CD14-positive monocyte (primary cell): Measurements from ENCODE around the gene RSRC1. TPM values are rescaled to one million over a fixed set of nuclear protein-coding genes. Genes with fewer than 3 reads are reported as not detected.
"Not testable (repeated sequence)": the region's sequence is repeated elsewhere in the genome, so short reads cannot be mapped to it uniquely, and the experiment has no call there.

Experiments used
- DNase-seq, 3 donors: peaks; one replicate each; pipeline ENCODE4 v3.0.0-alpha.2; 2011 to 2022
- H2AFZ ChIP-seq: 2 replicates; pipeline ENCODE4 v1.6.0; 2012; ENCODE audit warnings: mild to moderate bottlenecking, low read depth, low read length, inconsistent platforms; ENCODE audit not compliant: insufficient read depth, poor library complexity, severe bottlenecking
- H3K27ac ChIP-seq, 2 donors: 1 replicate in 1 of 2; 2 replicates in 1 of 2; pipeline ENCODE4 v1.5.1; 2012 to 2013; ENCODE audit warnings: low read length in 2 of 2, control low read depth in 1 of 2, inconsistent platforms in 1 of 2, low read depth in 1 of 2, mild to moderate bottlenecking in 1 of 2
- H3K27me3 ChIP-seq, 2 donors: one replicate each; pipeline versions ENCODE4 v1.6.0 to v1.6.1; 2011 to 2013; ENCODE audit warnings: low read length in 2 of 2; ENCODE audit not compliant: control insufficient read depth in 2 of 2, insufficient read depth in 2 of 2
- H3K36me3 ChIP-seq, 2 donors: replicated peaks in 1 of 2; 1 replicate in 1 of 2; 2 replicates in 1 of 2; pipeline versions ENCODE4 v1.5.1 to v1.6.1; 2012 to 2013; ENCODE audit warnings: low read length in 2 of 2, control low read depth in 1 of 2, inconsistent platforms in 1 of 2, mild to moderate bottlenecking in 1 of 2; ENCODE audit not compliant: insufficient read depth in 2 of 2, control insufficient read depth in 1 of 2
- H3K4me1 ChIP-seq, 2 donors: 1 replicate in 1 of 2; 2 replicates in 1 of 2; pipeline versions ENCODE4 v1.5.1 to v1.6.1; 2012 to 2013; ENCODE audit warnings: low read length in 2 of 2, control low read depth in 1 of 2, inconsistent platforms in 1 of 2, mild to moderate bottlenecking in 1 of 2, moderate library complexity in 1 of 2; ENCODE audit not compliant: insufficient read depth in 2 of 2, control insufficient read depth in 1 of 2
- H3K4me2 ChIP-seq: replicated peaks from 2 replicates; pipeline ENCODE3; 2012; ENCODE audit warnings: low read length, moderate library complexity, mild to moderate bottlenecking; ENCODE audit not compliant: poor library complexity, severe bottlenecking; ENCODE audit errors: extremely low read depth
- H3K4me3 ChIP-seq, 3 experiments: fragments of 200-600 bp in 1 of 3; sonication (generic) in 1 of 3; replicated peaks in 1 of 3; 1 replicate in 2 of 3; 2 replicates in 1 of 3; pipeline ENCODE4 v1.5.1; 2011 to 2013; ENCODE audit warnings: low read length in 3 of 3, mild to moderate bottlenecking in 3 of 3, control low read depth in 2 of 3, low read depth in 2 of 3, inconsistent platforms in 1 of 3, moderate library complexity in 1 of 3
- H3K79me2 ChIP-seq: 2 replicates; pipeline ENCODE4 v1.6.0; 2012; ENCODE audit warnings: mild to moderate bottlenecking, control low read depth, inconsistent platforms, low read length, moderate library complexity; ENCODE audit not compliant: insufficient read depth
- H3K9ac ChIP-seq: 2 replicates; pipeline ENCODE4 v1.6.0; 2017; ENCODE audit warnings: low read length, mild to moderate bottlenecking; ENCODE audit not compliant: insufficient read depth, poor library complexity, severe bottlenecking
- H3K9me3 ChIP-seq, 2 donors: replicated peaks in 1 of 2; 1 replicate in 1 of 2; 2 replicates in 1 of 2; pipeline versions ENCODE4 v1.5.1 to v1.6.1; 2012 to 2013; ENCODE audit warnings: low read length in 2 of 2, control low read depth in 1 of 2; ENCODE audit not compliant: control insufficient read depth in 1 of 2, insufficient read depth in 1 of 2
- H4K20me1 ChIP-seq: 2 replicates; pipeline ENCODE4 v1.6.0; 2012; ENCODE audit warnings: mild to moderate bottlenecking, low read length, control low read depth, moderate library complexity; ENCODE audit not compliant: insufficient read depth
- H3K27ac Mint-ChIP-seq, 7 donors: one replicate each; pipeline ENCODE4 v1.8.0; 2020; ENCODE audit warnings: mild to moderate bottlenecking in 7 of 7, mixed read lengths in 7 of 7, moderate library complexity in 6 of 7, inconsistent platforms in 2 of 7
- H3K27me3 Mint-ChIP-seq, 3 donors: one replicate each; pipeline ENCODE4 v1.8.0; 2021 to 2022; ENCODE audit warnings: low read depth in 3 of 3, mild to moderate bottlenecking in 3 of 3, mixed read lengths in 3 of 3, moderate library complexity in 3 of 3, inconsistent platforms in 1 of 3
- H3K36me3 Mint-ChIP-seq, 2 donors: one replicate each; pipeline ENCODE4 v1.8.0; 2020; ENCODE audit warnings: mixed read lengths in 2 of 2, inconsistent platforms in 1 of 2, mild to moderate bottlenecking in 1 of 2
- H3K4me1 Mint-ChIP-seq: one replicate; pipeline ENCODE4 v1.8.0; 2020; ENCODE audit warnings: mild to moderate bottlenecking, mixed read lengths
- H3K4me3 Mint-ChIP-seq, 2 donors: one replicate each; pipeline ENCODE4 v1.8.0; 2020; ENCODE audit warnings: mild to moderate bottlenecking in 2 of 2, mixed read lengths in 2 of 2, moderate library complexity in 1 of 2
- H3K9me3 Mint-ChIP-seq, 7 donors: one replicate each; pipeline ENCODE4 v1.8.0; 2020 to 2022; ENCODE audit warnings: mixed read lengths in 7 of 7, mild to moderate bottlenecking in 6 of 7, moderate library complexity in 6 of 7, inconsistent platforms in 2 of 7
- WGBS: methylation state at CpG from one replicate; pipeline ENCODE4 v1.1.5; 2013; ENCODE audit warnings: missing lambda C conversion rate; ENCODE audit not compliant: insufficient coverage; 5-methylcytosine and 5-hydroxymethylcytosine counted together
- intact Hi-C, 2 donors: fragments of 100-400 bp; cut with micrococcal nuclease; formaldehyde crosslinking; loops; one replicate each; pipeline versions ENCODE4 v1.15.0 to v1.15.1; 2023
- polyA plus RNA-seq, 3 donors: library from polyadenylated mRNA; depleted of rRNA in 1 of 3; unstranded in 2 of 3; stranded (reverse) in 1 of 3; fragments of 300-500 nt in 2 of 3; fragments of >200 nt in 1 of 3; fragmentation: Illumina TruSeq in 2 of 3; gene quantifications; 1 replicate in 2 of 3; 2 replicates in 1 of 3; pipeline ENCODE4 v1.2.3, GENCODE V29; 2012 to 2021
- TF ChIP-seq, protein P1 (sequence below): fragments of 200-600 bp; IDR thresholded peaks from one replicate; pipeline ENCODE4 v1.8.0; 2022; ENCODE audit warnings: antibody characterized with exemption, mild to moderate bottlenecking

Gene RSRC1
- polyA plus RNA-seq, 3 donors = 6.6 to 31.7 (median 15.1) TPM

DNA sequence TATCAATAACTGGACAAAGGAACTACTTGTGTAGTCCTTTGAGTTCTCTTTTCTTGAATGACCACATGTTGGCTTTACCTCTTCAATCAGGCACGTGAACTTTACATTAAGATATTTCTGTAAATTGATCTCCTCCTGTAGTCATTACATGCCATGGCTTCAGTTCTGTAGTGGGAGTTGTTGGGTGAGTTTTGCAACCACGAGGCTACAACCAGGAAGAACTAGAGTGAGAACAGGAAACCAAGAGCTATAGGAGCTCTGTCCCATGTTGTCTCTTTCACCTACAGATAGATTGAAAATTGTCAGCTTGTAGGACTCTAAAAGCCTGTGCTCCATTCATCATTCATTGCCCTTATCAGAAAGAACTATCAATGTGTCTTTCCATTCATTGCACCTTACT, 2.0 kb downstream of the RSRC1 start:
- Histone ChIP-seq H3K79me2 (peaks cover 69% of the 10 kb centered on the region), H3K4me3 (no peak overlapping the region)

DNA sequence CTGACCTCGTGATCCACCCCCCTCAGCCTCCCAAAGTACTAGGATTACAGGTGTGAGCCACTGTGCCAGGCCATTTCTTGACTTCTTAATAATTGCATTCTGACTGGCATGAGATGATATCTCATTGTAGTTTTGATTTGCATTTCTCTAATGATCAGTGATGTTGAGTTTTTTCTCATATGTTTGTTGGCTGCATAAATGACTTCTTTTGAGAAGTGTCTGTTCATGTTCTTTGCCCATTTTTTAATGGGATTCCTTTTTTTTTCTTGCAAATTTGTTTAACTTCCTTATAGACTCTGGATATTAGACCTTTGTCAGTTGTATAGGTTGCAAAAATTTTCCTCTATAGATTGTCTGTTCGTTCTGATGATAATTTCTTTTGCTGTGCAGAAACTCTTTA, 3.7 kb downstream of the RSRC1 start:
- Histone ChIP-seq H3K9me3 (peaks cover 5 to 12% of the 10 kb centered on the region in 2 donors), H4K20me1 (peaks cover 38% of the 10 kb centered on the region), H3K79me2 (peaks cover 85% of the 10 kb centered on the region), H3K4me1 (peaks cover 17 to 28% of the 10 kb centered on the region in 2 donors), H3K27me3 (peaks cover 9 to 10% of the 10 kb centered on the region in 2 donors)
- Mint-ChIP-seq H3K36me3 (peaks cover 12 to 16% of the 10 kb centered on the region in 2 donors), H3K9me3 (peaks cover 10 to 29% (median 20%) of the 10 kb centered on the region in 7 donors), H3K27me3 (peaks cover 13% of the 10 kb centered on the region in 3 donors), H3K4me1 (peaks cover 31% of the 10 kb centered on the region)
- not testable (repeated sequence) for DNase-seq, H2AFZ ChIP-seq, H3K4me3 ChIP-seq, H3K27ac Mint-ChIP-seq, H3K4me2 ChIP-seq, H3K4me3 Mint-ChIP-seq, H3K27ac ChIP-seq, H3K9ac ChIP-seq, H3K36me3 ChIP-seq
- no CpG with 5 or more reads among the region's 2 CpGs for WGBS
- intact Hi-C loops = loop anchor here in 1 of 2 donors (5.0 kb wide), 1 partner anchor 54 kb away; no protein-coding TSS in a partner anchor

More for the DNA sequence above, 2.0 kb downstream of the RSRC1 start:
- intact Hi-C loops = loop anchor here in 1 of 2 donors (5.0 kb wide), 1 partner anchor 55 kb away; no protein-coding TSS in a partner anchor
- H3K27ac Mint-ChIP-seq = no peak overlapping the region
- peaks cover 26 to 28% of the 10 kb centered on the region in 2 donors for H3K27me3 ChIP-seq
- H3K4me2 ChIP-seq = no peak overlapping the region
- WGBS = no CpG with 5 or more reads among the region's 2 CpGs
- peaks cover 22 to 33% of the 10 kb centered on the region in 2 donors for H3K4me1 ChIP-seq
- peaks cover 38% of the 10 kb centered on the region for H3K4me1 Mint-ChIP-seq
- H3K9me3 ChIP-seq = peaks cover 5 to 18% of the 10 kb centered on the region in 2 donors
- H3K36me3 Mint-ChIP-seq = peaks cover 18% of the 10 kb centered on the region in 2 donors
- H3K27me3 Mint-ChIP-seq = peaks cover 30 to 31% (median 30%) of the 10 kb centered on the region in 3 donors
- peaks cover 21% of the 10 kb centered on the region for H4K20me1 ChIP-seq
- H3K36me3 ChIP-seq = no peaks in the 10 kb centered on the region
- TF ChIP-seq, protein P1, sequence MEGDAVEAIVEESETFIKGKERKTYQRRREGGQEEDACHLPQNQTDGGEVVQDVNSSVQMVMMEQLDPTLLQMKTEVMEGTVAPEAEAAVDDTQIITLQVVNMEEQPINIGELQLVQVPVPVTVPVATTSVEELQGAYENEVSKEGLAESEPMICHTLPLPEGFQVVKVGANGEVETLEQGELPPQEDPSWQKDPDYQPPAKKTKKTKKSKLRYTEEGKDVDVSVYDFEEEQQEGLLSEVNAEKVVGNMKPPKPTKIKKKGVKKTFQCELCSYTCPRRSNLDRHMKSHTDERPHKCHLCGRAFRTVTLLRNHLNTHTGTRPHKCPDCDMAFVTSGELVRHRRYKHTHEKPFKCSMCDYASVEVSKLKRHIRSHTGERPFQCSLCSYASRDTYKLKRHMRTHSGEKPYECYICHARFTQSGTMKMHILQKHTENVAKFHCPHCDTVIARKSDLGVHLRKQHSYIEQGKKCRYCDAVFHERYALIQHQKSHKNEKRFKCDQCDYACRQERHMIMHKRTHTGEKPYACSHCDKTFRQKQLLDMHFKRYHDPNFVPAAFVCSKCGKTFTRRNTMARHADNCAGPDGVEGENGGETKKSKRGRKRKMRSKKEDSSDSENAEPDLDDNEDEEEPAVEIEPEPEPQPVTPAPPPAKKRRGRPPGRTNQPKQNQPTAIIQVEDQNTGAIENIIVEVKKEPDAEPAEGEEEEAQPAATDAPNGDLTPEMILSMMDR = no peak
- H2AFZ ChIP-seq = no peak overlapping the region
- H3K9me3 Mint-ChIP-seq = peaks cover 10 to 40% (median 24%) of the 10 kb centered on the region in 7 donors
- no peak overlapping the region for H3K9ac ChIP-seq
- H3K4me3 Mint-ChIP-seq = no peak overlapping the region
- no peak overlapping the region for H3K27ac ChIP-seq
- DNase-seq = no peak
